ENCODE results near the gene PPFIA1.
A peak's percentile ranks its signal among the peaks of the same experiment; 100 is the strongest.
"Not testable (repeated sequence)": the region's sequence is repeated elsewhere in the genome, so short reads cannot be mapped to it uniquely, and the experiment has no call there.

Gene PPFIA1

DNA sequence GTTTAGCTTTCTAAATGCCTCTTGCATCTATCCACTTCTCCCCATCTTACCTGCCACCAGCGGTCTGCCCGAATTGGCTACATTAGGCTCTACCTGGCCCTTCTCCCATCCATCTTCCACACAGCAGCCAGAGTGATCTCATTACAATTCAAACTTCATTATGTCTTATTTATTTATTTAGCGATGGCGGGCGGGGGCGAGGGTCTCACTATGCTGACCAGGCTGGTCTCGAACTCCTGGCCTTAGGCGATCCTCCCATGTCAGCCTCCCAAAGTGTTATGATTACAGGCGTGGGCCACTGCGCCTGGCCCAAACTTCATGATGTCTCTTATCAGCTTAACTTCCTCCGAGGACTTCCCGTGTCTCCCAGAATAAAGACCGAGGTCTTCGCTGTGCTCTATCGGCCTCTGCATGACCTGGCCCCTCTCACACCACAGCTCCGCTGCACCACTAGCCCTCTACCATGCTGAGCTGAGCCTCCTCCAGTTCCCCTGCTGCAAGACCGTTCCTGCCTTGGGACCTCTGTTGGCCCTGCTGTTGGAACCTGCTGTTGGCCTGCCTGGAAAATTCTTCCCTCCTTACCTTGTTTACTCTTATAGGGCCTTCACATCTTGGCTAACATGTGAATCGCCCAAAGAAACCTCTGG, 127.0 kb downstream of the PPFIA1 start:
- DNase-seq, result peak in 1 of 2 experiments; percentile 73

DNA sequence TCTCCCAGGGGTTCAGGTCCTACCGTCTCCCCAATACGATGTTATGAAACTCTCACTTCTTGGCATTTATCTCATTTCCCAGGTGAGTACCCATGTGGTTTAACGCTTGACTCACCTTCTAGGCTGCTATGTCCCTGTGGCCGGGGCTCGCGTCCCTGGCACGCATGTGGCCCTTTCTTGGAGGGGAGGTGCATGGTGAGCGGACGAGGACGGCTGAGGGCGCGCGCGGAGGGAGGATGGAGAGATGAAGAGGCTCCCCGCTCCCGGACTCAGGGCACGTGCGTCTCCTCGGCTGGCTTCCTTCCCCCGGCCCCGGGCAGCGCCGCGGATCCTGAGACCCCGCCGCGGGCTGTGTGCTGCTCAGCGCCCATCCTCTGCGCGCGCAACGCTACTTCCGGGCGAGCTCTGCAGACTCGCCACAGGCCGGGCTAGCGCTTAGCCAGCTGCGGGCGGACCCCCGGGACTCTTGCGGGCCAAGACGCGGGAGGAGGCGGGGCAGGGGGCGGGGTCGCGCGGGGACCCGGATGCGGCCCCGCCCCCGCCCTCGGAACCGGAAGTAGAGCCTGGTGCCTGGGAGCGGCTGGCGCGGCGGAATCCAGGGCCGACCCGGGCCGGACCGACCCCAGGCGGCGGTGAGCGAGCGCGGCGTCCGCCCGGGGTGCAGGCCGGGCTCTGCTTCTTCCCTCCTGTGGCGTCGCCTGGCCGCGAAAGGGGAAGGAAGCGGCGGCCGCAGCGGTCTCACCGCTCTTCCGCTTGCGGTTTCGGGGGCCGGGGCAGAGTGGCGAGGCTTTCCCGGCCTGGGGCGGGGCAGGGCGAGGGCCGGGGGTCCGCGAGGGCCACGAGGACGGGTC, 127.7 kb downstream of the PPFIA1 start, which contains the start of gene CTTN:
CTTN (plus strand) TSS at position 547 of the 851 bp plus-strand sequence. CDS start 8,769 bp downstream, outside the sequence.
- peak; percentile 80 to 96 for DNase-seq

DNA sequence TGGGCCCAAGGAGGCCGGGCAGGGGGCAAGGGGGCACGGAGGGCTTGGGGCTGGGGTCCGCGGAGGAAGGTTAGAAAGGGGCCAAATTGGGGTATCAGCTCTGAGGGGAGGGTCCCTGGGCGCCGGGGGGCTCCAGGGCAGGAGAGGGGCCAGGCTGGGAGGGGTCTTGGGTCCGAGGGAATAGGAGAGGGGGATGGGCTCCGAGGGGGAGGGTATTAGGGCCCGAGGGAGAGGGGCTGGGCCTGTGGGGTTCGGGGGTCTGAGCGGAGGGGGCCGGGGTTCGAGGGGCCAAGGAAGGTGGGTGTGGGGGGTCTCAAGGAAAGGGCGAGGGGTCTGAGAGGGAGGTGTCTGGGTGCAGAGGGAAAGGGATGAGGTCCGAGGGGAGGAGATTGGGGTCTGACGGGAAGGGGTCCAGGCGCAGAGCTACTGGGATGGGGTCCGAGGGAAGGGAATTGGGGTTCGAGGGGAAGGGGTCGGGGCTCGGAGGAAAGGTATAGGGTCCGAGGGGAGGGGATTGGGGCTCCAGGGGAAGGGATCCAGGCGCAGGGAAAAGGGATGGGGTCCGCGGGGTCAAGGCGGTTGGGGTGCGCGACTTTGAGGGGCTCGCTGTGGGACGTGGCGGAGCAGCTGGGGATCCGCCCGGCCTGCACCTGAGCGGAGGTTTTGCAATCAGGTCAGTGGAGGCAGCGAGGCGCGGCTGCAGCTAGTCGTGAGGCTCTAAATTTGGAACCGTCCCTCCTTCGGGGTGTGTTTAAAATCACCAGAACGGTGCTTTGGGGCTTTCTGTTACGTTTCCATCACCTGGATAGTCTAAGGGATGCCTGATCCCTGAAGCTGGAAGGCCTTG, 128.6 kb downstream of the PPFIA1 start:
- peak in 1 of 2 experiments; percentile 37 for DNase-seq

DNA sequence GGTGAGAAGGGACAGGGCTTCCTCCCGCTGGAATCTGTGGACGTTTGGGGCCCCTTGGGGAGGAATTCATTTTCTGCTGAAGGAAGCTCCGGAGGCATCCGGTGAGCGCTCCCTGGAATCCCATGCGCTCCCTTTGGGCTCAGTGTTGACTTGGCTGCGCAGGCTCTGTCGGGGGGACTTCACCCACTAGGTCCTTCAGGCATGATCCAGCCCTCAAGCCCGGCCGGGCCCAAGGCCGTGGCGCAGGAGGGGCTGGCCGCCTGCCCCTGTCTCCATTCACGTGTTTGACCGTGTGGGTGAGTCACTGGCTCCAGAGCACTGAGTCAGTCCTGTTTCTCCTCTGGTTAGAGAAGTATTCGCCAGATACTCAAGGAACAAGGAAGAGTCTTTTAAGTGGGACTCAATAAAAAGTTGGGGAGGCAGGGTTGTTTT, 129.2 kb downstream of the PPFIA1 start:
- DNase-seq, result no peak

DNA sequence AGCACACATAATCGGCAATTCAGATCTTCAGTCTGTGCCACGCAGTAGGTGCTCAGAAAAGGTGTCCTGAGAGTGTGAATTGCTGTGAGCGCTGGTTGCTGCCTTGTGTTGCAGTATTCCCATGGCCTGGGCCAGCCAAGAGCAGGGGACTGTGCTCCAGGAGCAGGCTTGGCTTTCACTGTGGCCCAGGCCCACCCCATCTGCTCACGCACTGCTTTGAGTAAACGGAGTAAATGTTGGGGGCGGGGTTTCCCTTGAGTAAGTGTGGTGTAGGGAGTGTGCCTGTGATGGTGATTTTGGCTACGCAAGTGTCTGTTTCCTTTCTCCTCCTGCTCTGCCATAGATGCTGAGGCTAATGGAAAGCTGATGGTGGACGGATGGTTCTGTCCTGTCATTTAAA, 130.2 kb downstream of the PPFIA1 start:
- DNase-seq, result peak in 1 of 2 experiments; percentile 22

DNA sequence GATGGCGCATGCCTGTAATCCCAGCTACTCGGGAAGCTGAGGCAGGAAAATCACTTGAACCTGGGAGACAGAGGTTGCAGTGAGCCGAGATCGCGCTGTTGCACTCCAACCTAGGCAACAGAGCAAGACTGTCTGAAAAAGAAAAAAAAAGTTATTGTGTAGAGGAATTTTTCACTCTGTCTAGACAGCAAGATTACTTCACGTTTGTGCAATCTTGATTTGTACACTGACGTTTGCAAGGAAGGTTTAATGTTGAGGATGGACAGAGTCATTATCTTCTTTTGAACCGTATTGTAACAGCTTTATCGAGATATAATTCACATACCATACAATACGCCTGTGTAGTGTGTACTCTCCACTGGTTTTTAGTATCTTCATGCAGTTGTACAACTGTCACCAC, 131.5 kb downstream of the PPFIA1 start:
- no peak for DNase-seq

DNA sequence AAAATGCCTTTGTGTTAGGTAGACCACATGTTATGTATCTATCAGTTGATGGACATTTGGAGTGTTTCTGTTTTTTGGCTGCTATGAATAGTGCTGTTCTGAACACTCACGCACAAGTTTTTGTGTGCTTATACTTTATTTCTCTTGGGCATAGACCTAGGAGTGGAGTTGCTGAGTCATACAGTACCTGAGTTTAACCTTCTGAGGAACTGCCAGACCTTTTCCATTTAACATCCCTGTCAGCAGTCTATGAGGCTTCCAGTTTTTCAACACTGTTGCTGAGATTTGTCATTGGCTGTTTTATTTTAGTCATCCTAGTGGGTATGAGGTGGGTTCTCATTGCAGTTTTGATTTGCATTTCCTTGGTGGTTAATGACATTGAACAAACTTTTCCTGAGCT, 132.2 kb downstream of the PPFIA1 start:
- DNase-seq, result no peak

DNA sequence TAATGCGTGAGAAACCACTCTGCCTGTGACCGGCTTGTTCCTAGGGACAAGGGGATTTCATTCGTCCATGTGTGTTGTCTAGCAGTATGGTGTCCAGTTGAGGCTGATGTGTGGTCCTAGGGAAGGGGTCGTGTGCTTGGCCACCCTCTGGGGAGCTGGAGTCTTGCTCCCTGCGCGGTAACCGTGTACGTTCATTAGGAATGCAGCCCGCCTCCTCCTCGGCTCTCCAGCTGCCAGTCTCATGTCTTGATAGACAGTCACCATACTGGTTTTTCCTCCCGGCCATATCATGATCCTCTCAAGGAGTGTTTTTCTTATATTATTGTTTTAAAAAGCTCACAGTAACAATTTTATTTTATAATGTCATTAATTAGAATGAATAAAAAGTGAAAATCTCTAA, 133.8 kb downstream of the PPFIA1 start:
- DNase-seq, result no peak

DNA sequence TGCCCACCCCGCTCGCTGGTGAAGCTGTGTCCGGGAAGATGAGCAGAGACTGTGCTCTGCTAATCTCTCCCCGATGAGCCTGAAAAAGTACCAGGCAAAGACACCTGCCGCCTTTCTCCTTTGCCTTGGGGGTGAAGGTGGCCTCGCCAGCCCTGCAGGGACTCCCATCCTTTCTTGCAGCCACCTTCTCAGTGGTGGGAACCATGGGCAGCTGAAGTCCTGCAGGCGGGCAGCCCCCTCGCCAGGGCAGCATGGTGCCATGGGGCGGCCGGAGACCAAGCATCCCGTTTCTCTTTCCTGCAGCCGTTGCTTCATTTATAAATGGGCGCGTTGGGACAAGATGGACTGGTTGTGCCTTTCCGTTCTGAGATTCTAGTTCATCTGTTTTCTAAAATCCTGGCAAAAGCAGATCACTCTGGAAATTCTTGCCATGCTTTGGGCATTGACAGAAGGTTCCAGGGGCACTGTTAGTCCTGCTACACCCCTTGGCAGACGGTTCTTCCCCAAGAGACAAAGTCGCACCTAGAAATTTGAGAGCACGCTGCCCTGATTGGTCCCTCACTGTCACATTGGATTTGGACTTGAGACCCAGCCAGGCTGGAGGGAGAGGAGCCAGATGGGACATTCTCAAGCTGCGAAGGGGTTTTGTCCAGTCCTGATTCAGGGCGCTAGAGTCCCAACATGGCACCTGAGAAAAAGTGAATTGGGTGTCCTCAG, 135.3 kb downstream of the PPFIA1 start:
- DNase-seq, result no peak

DNA sequence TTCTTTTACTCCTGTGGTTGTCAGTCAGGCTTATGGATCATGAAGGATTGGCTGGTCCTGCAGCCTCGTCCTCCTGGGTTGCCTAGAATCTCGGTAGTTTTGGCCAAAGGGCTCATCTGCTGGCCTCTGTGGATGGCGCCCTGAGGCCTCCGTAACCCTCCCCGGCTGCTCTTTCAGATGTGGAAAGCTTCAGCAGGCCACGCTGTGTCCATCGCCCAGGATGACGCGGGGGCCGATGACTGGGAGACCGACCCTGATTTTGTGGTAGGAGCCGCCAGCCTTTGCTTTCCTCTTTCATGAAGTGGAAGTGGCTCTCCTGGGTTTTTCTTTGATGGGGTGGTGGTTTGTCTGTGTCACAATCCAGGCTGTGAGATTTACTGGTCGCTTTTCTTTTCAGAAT, 136.6 kb downstream of the PPFIA1 start:
- no peak for DNase-seq

DNA sequence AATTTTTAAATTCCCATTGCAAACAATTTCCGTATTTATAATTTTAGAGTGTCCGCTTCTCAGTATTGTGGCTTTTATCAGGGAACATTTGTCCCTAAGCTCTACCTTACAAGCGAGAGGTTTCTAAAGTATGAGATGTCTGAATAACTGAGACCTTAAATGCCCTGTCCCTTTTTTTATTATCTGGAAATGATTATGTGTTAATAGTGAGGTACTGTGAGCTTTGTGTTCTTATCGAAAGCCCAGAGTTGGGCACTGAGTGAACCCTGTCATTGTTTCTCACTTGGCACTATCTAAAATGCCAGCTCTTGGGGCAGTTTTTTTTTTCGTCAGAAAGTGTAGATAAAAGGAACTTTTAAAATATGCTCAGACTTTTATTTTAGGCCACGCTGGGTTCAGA, 137.3 kb downstream of the PPFIA1 start:
- DNase-seq, result no peak

DNA sequence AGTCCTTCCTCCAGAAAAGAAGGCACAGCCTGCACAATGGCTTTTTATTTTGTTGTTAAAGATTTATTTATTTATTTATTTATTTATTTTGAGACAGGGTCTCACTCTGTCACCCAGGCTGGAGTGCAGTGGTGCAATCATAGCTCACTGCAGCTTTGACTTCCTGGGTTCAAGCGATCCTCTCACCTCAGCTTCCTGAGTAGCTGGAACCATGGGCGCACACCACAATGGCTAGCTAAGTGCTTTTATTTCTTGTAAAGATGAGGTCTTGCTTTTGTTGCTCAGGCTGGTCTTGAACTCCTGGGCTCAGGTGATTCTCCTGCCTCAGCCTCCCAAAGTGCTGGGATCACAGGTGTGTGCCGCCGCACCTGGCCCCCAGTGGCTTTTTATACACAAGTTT, 137.8 kb downstream of the PPFIA1 start:
- not testable (repeated sequence) for DNase-seq

DNA sequence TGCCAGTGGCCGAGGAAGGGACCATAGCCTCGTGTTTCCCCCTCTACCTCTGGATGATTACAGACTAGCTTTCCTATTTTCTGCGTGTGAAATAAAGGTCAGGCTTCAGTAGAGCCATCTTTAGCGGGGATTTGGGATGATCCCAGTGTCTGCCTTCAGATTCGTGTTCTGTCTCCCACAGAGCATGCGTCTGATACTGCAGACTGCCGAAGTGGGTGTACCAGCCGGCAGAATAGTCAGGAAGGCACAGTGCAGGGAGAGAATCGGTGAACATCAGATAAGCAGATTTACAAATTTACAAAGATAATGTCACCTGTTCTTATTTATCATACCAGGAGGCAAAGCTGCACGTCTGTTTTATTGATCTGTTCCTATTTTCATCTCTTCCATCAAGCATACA, 138.9 kb downstream of the PPFIA1 start:
- DNase-seq, result no peak

DNA sequence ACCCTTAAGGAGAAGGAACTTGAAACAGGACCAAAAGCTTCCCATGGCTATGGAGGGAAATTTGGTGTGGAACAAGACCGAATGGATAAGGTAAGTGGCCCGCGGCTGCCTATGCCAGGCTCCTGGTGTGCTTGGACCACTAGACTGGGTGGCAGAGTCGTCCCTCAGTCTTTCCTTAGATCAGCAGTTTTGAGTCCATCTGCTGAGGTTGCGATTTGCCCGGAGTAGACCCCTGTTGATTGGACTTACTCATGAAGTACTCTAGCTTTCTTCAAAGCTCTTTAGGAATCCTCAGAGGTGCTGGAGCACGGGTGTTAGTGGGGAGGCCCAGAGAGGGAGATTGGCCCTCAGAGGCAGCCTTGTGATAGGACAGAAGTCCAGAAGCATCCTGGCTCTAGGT, 139.4 kb downstream of the PPFIA1 start:
- DNase-seq, result no peak

DNA sequence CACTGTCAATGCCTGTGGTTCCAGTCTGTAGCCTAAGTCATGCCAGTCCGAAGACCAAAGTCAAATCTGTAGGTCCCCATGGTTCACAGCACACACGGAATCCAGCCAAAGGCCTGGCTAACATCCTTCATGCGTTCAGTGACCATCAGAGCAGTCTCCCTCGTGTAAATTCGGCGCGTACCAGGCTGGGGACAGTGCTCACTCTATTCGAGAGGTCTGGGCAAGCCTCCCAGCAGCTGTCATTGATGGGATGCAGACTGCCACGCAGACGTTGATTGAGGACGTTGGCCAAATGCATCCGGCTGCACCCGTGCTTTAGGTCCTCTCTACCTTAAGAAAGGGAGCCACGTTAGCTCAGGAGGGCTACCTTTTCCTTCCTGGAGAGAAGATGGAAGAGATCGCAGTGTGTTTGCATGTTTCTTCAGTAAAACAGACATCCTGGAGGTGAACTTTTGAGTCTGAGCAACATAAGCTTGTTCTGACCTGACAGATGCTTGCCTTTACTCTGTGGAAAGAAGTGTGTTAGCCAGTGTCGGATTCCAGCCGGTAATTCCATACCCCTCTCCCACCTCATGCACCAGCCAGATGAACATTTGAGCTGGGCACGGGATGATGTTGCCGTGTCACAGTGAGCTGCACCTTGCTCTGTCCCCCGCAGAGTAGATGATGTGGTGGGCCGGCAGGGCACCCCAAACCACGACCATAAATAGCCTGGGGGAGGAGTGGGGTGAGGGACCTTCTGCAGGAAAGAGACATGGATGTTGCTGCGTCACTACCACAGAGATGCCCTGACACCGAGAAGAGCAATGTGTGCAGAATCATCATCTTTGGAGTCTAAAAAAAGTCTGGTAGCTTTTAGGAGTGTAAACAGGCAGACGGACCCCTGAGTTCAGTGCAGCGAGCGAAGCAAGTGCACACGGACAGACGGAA, 140.1 kb downstream of the PPFIA1 start:
- DNase-seq, result no peak

DNA sequence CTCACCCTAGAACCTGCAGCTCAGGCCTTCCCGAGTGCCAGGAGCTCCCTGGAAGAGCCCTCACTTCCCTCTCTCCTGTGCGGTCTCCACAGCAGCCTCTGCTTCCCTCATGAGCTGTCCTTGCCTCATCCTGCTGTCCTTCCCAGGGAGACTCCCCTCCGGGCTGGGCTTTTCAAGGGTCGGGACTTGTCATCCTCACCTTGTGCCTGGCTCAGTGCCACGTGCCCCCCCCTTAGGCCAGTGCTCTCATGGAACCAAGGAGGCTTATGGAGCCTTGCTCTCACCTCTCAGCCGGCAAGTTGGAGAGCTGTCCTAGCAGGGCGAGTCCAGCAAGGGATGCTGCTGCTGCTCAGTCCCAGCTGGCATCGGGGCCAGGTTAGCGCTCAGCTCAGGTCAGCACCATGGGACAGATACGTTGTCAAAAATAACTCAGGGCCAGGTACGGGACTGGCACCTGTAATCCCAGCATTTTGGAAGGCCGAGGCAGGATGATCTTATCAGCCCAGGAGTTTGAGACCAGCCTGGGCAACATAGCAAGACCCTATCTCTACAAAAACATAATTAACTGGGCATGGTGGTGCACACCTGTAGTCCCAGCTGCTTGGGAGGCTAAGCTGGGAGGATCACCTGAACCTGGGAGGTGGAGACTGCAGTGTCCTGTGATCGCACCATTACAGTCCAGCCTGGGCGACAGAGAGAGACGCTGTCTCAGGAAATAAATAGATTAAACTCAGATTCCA, 141.4 kb downstream of the PPFIA1 start:
- no peak for DNase-seq

DNA sequence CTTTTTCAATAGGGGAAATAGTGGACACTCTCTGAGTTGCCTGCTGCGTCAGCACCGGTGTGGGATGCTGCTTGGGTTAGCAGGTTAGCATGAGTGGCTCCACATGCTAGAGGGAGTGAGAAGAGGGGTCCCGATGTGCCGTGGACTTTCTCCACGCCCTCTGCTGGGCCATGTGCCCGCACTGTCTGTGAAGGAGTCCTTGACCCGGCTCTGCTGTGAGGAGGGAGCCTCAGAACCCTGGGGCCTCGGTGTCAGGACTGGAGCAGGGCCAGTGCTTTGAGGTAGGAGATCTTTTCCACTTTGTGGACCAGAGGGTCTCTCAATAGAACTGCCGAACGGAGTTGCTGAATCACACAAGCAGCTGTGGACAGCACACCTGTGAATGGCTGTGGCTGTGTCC, 142.7 kb downstream of the PPFIA1 start:
- DNase-seq, result no peak

DNA sequence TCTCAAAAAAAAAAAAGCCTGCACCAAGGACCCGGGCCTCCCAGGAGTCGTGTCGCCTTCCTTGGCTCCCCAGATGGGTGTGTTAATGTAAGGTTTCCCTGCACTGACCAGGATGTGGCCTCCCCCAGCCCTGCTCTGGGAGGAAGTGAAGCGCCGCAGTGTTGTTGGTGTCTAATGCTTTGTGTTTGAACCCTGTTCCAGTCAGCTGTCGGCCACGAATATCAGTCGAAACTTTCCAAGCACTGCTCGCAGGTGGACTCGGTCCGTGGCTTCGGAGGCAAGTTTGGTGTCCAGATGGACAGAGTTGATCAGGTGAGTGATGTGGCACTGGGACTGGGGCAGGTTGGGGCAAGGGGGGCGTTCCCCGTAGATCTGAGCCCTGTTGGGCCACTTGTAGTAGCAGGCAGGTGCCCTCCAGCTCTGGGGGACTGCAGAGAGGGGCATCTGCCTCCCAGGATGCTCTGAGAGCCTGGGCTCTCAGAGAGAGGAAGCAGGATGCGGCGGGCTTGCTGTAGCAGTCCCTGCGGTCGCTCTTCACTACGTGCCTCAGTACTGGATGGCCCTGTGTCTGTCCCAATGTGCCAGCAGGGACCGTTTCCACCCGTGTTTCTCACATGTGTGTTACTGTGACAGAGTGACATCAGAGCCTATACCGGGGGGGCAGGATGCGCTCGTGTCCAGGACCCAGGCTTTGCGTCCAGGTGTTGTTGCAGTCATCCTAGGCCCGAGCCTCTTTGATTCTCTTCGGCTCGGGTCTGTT, 144.0 kb downstream of the PPFIA1 start:
- no peak for DNase-seq

DNA sequence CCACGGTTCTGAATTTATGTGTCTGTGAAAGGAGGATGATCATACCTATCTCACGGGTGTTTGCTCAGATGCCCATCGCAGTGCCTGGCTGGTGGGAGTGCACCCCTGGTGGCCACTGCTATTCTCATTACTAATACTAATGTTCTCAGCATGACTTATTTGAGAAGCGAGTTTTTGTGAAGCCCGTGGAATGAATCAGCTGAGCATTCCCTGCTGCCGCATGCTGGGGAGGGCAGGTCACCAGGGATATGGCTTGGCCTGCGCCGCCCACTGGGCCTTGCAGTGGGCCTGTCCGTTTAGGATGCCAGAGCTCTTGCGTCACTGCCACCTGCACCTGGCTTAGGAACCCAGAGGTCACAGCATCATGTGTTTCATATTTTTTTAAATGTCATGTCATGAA, 144.7 kb downstream of the PPFIA1 start:
- no peak for DNase-seq
